HepG2 (cell line): ENCODE data around the gene FLT3LG. TPM values are rescaled to one million over a fixed set of nuclear protein-coding genes. Genes with fewer than 3 reads are reported as not detected.

Experiments used
- ATF4 ChIP-seq, 2 experiments: fragments of 450-650 bp in 1 of 2; sonication (generic) in 1 of 2; formaldehyde crosslinking; IDR thresholded peaks; 2 replicates each; pipeline versions ENCODE4 v1.5.0 to v1.8.0; 2020 to 2022; ENCODE audit warnings: mild to moderate bottlenecking in 1 of 2, missing genetic modification reagents in 1 of 2
- DMTF1 ChIP-seq: sonication (generic); formaldehyde crosslinking; IDR thresholded peaks from 2 replicates; pipeline ENCODE4 v1.4.0; 2020; ENCODE audit warnings: mild to moderate bottlenecking, missing genetic modification reagents
- EED ChIP-seq: sonication (generic); formaldehyde crosslinking; IDR thresholded peaks from 2 replicates; pipeline ENCODE4 v1.5.0; 2020; ENCODE audit warnings: mild to moderate bottlenecking, missing genetic modification reagents
- ELF4 ChIP-seq: sonication (generic); formaldehyde crosslinking; IDR thresholded peaks from 2 replicates; pipeline ENCODE4 v1.5.0; 2020; ENCODE audit warnings: missing genetic modification reagents, mild to moderate bottlenecking, moderate library complexity, borderline replicate concordance
- GATA4 ChIP-seq: sonication (generic); IDR thresholded peaks from 2 replicates; pipeline ENCODE4 v1.6.1; 2016; ENCODE audit warnings: antibody characterized with exemption, low read depth, borderline replicate concordance
- HNRNPL ChIP-seq: fragments of 200-400 bp; formaldehyde crosslinking; IDR thresholded peaks from 2 replicates; pipeline ENCODE4 v1.6.1; 2017; ENCODE audit warnings: mild to moderate bottlenecking, low read depth, low read length
- ISX ChIP-seq: sonication (generic); formaldehyde crosslinking; conservative IDR thresholded peaks from 2 replicates; pipeline ENCODE4 v1.5.0; 2020; ENCODE audit warnings: missing genetic modification reagents
- MAFK ChIP-seq, 2 experiments: IDR thresholded peaks in 1 of 2; conservative IDR thresholded peaks in 1 of 2; 2 replicates each; pipeline ENCODE4 v1.6.1; 2011; ENCODE audit warnings: improper control_type of control experiment in 2 of 2, low read length in 2 of 2
- PHB2 ChIP-seq: fragments of 450-650 bp; IDR thresholded peaks from 2 replicates; pipeline ENCODE4 v1.6.1; 2018; ENCODE audit not compliant: partially characterized antibody
- REL ChIP-seq: sonication (generic); formaldehyde crosslinking; conservative IDR thresholded peaks from 2 replicates; pipeline ENCODE4 v1.8.0; 2022; ENCODE audit warnings: mild to moderate bottlenecking, missing genetic modification reagents, moderate library complexity
- THAP9 ChIP-seq: sonication (generic); formaldehyde crosslinking; IDR thresholded peaks from 2 replicates; pipeline ENCODE4; 2020; ENCODE audit warnings: missing genetic modification reagents, mild to moderate bottlenecking, borderline replicate concordance
- ZBTB38 ChIP-seq: sonication (generic); formaldehyde crosslinking; IDR thresholded peaks from 2 replicates; pipeline ENCODE4 v1.5.1; 2020; ENCODE audit warnings: mild to moderate bottlenecking, missing genetic modification reagents
- ZNF282 ChIP-seq: fragments of 450-650 bp; IDR thresholded peaks from 2 replicates; pipeline ENCODE4 v1.6.1; 2018; ENCODE audit not compliant: partially characterized antibody
- ZNF577 ChIP-seq: sonication (generic); formaldehyde crosslinking; IDR thresholded peaks from 2 replicates; pipeline ENCODE4 v1.4.0; 2020; ENCODE audit warnings: mild to moderate bottlenecking, low read depth, missing genetic modification reagents, borderline replicate concordance
- ZNF660 ChIP-seq: sonication (generic); formaldehyde crosslinking; IDR thresholded peaks from 2 replicates; pipeline ENCODE4 v1.5.1; 2020; ENCODE audit warnings: mild to moderate bottlenecking, low read depth, missing genetic modification reagents, borderline replicate concordance
- ZNF800 ChIP-seq: sonication (generic); formaldehyde crosslinking; IDR thresholded peaks from 2 replicates; pipeline ENCODE4 v1.4.0; 2020; ENCODE audit warnings: missing genetic modification reagents
- ZNF841 ChIP-seq: sonication (generic); formaldehyde crosslinking; IDR thresholded peaks from 2 replicates; pipeline ENCODE4 v1.8.1; 2023; ENCODE audit warnings: missing genetic modification reagents, borderline replicate concordance
- ZSCAN5A ChIP-seq: sonication (generic); formaldehyde crosslinking; IDR thresholded peaks from 2 replicates; pipeline ENCODE4 v1.8.0; 2022; ENCODE audit warnings: mild to moderate bottlenecking, missing genetic modification reagents, borderline replicate concordance
- polyA plus RNA-seq, 8 experiments: library from polyadenylated mRNA; depleted of rRNA in 3 of 8; stranded (reverse) in 7 of 8; unstranded in 1 of 8; fragments of >200 nt; fragmentation: Illumina TruSeq in 4 of 8; extraction: Trizol in 4 of 8; gene quantifications; 2 replicates each; pipeline versions ENCODE4 v1.2.1 to v1.2.3, GENCODE V29; 2011 to 2016; ENCODE audit warnings: low read depth in 4 of 8, missing spikeins in 1 of 8, mixed read lengths in 1 of 8; ENCODE audit not compliant: insufficient read depth in 1 of 8
- total RNA-seq, 5 experiments: library from RNA; depleted of rRNA; stranded (reverse); fragments of >200 nt; fragmentation: Illumina TruSeq; extraction: Trizol; gene quantifications; 2 replicates each; pipeline ENCODE4 v1.2.3, GENCODE V29; 2016; ENCODE audit warnings: low read depth in 1 of 5

FLT3LG gene
- total and polyA plus RNA-seq, 2 of the 13 experiments (the other 11 are each of a cell fraction or from before 2014, with no cell fraction given): 1.5 to 2.6 TPM

GRCh38 chr19:49488863-49489537 lies 15.0 kb downstream of the FLT3LG start (continued):
- TF ChIP-seq DMTF1 (CRISPR knock-in tag) (no peak), REL (CRISPR knock-in tag) (0 out of 2 replicates have a peak, but pooled peaks have one; percentile 14), ISX (0 out of 2 replicates have a peak, but pooled peaks have one; percentile 19), GATA4 (no peak), ZNF282 (no peak), ZSCAN5A (CRISPR knock-in tag) (no peak), THAP9 (CRISPR knock-in tag) (no peak), HNRNPL (no peak), MAFK (conservative IDR thresholded peaks at IDR 0.05 in 1 of 2, IDR thresholded peaks at IDR 0.05 in 1 of 2; ENCODE audit: low read length in 2 of 2) (peak; percentile 90 to 92), ELF4 (CRISPR knock-in tag) (no peak), ATF4 (CRISPR knock-in tag; IDR thresholded peaks at IDR 0.05) (0 out of 4 replicates have a peak, but pooled peaks of 1 of the 2 experiments have one; percentile 9), EED (CRISPR knock-in tag) (no peak), ZNF577 (CRISPR knock-in tag) (no peak), ZNF660 (CRISPR knock-in tag) (no peak), ZNF800 (CRISPR knock-in tag) (no peak), ZNF841 (CRISPR knock-in tag) (peak; percentile 64; the same call in 1 of the 2 replicates), PHB2 (no peak), ZBTB38 (CRISPR knock-in tag) (no peak)
